Nephron (organoid): ENCODE measurements around the gene SARS2.

Experiments
- H3K27ac Mint-ChIP-seq, 3 experiments: 2 replicates each; pipeline ENCODE4 v1.8.0; 2020; ENCODE audit warnings: mixed read lengths in 3 of 3, mild to moderate bottlenecking in 2 of 3, moderate library complexity in 1 of 3
- H3K27me3 Mint-ChIP-seq: 2 replicates; pipeline ENCODE4 v1.8.0; 2021; ENCODE audit warnings: low read depth, mild to moderate bottlenecking, moderate library complexity, mixed read lengths
- H3K36me3 Mint-ChIP-seq: 2 replicates; pipeline ENCODE4 v1.8.0; 2020; ENCODE audit warnings: low read depth, mixed read lengths
- H3K4me1 Mint-ChIP-seq: 2 replicates; pipeline ENCODE4 v1.8.0; 2020; ENCODE audit warnings: mixed read lengths
- H3K4me3 Mint-ChIP-seq, 3 experiments: 2 replicates each; pipeline ENCODE4 v1.8.0; 2020; ENCODE audit warnings: mild to moderate bottlenecking in 3 of 3, mixed read lengths in 3 of 3, moderate library complexity in 2 of 3
- H3K9me3 Mint-ChIP-seq: 2 replicates; pipeline ENCODE4 v1.8.0; 2020; ENCODE audit warnings: mixed read lengths
- CTCF ChIP-seq, 3 experiments: fragments of 200-600 bp; sonication (generic); IDR thresholded peaks; one replicate each; pipeline ENCODE4 v1.5.0; 2021; ENCODE audit warnings: antibody characterized with exemption in 3 of 3; ENCODE audit not compliant: unreplicated experiment in 3 of 3

SARS2 gene

GRCh38 chr19:38931521-38931793 lies 894 bp upstream of the SARS2 start:
- H3K9me3 Mint-ChIP-seq = peaks cover 9% of the 10 kb centered on the region
- no peaks in the 10 kb centered on the region for H3K27me3 Mint-ChIP-seq

GRCh38 chr19:38930776-38931520 lies 385 bp upstream of the SARS2 start, which contains the start of gene MRPS12:
Gene MRPS12 (plus strand): TSS chr19:38930944. CDS start chr19:38931295, 351 bp downstream.
- peaks cover 41% of the 10 kb centered on the region for H3K36me3 Mint-ChIP-seq

More at GRCh38 chr19:38931521-38931793, 894 bp upstream of the SARS2 start:
- peak overlapping the region; percentile 54 to 99 (median 93) for H3K27ac Mint-ChIP-seq
- no peak for TF ChIP-seq CTCF (IDR thresholded peaks at IDR 0.05; ENCODE audit: unreplicated experiment in 3 of 3)
- H3K4me3 Mint-ChIP-seq = peak overlapping the region; percentile 99 to 100 (median 99)
- peaks cover 15% of the 10 kb centered on the region for H3K4me1 Mint-ChIP-seq
- peaks cover 46% of the 10 kb centered on the region for H3K36me3 Mint-ChIP-seq

GRCh38 chr19:38928391-38929001 lies 2.1 kb downstream of the SARS2 start:
- peaks cover 15% of the 10 kb centered on the region for H3K4me1 Mint-ChIP-seq
- peak overlapping the region in 1 of 3 experiments; percentile 8 for H3K27ac Mint-ChIP-seq
- peaks cover 32% of the 10 kb centered on the region for H3K36me3 Mint-ChIP-seq
- H3K27me3 Mint-ChIP-seq = no peaks in the 10 kb centered on the region
- peak overlapping the region; percentile 99 to 100 (median 99) for H3K4me3 Mint-ChIP-seq
- H3K9me3 Mint-ChIP-seq = no peaks in the 10 kb centered on the region
- no peak for TF ChIP-seq CTCF (IDR thresholded peaks at IDR 0.05; ENCODE audit: unreplicated experiment in 3 of 3)

More at GRCh38 chr19:38930776-38931520, 385 bp upstream of the SARS2 start, which contains the start of gene MRPS12:
- peak within 1 kb of the TSS; percentile 93 to 99 (median 98) for H3K27ac Mint-ChIP-seq
- H3K4me1 Mint-ChIP-seq = peaks cover 15% of the 10 kb centered on the region
- TF ChIP-seq CTCF (IDR thresholded peaks at IDR 0.05; ENCODE audit: unreplicated experiment in 3 of 3) = no peak
- peak within 1 kb of the TSS; percentile 99 to 100 (median 99) for H3K4me3 Mint-ChIP-seq
- peaks cover 9% of the 10 kb centered on the region for H3K9me3 Mint-ChIP-seq
- no peaks in the 10 kb centered on the region for H3K27me3 Mint-ChIP-seq

GRCh38 chr19:38924388-38924787 lies 6.2 kb downstream of the SARS2 start:
- Mint-ChIP-seq H3K4me1 (peaks cover under 1% of the 10 kb centered on the region), H3K27me3 (no peaks in the 10 kb centered on the region)
- no peak for TF ChIP-seq CTCF (IDR thresholded peaks at IDR 0.05; ENCODE audit: unreplicated experiment in 3 of 3)

GRCh38 chr19:38922482-38922881 lies 8.1 kb downstream of the SARS2 start:
- no peak overlapping the region for H3K27ac Mint-ChIP-seq
- no peak overlapping the region for H3K4me3 Mint-ChIP-seq
- H3K9me3 Mint-ChIP-seq = no peaks in the 10 kb centered on the region
- H3K27me3 Mint-ChIP-seq = no peaks in the 10 kb centered on the region
- no peak for TF ChIP-seq CTCF (IDR thresholded peaks at IDR 0.05; ENCODE audit: unreplicated experiment in 3 of 3)
- peaks cover 4% of the 10 kb centered on the region for H3K4me1 Mint-ChIP-seq
- peaks cover 27% of the 10 kb centered on the region for H3K36me3 Mint-ChIP-seq

More at GRCh38 chr19:38924388-38924787, 6.2 kb downstream of the SARS2 start:
- H3K9me3 Mint-ChIP-seq = no peaks in the 10 kb centered on the region
- H3K27ac Mint-ChIP-seq = no peak overlapping the region
- H3K36me3 Mint-ChIP-seq = peaks cover 35% of the 10 kb centered on the region
- no peak overlapping the region for H3K4me3 Mint-ChIP-seq
